Epithelial cell of proximal tubule (primary cell): ENCODE measurements around the gene SBK2. TPM values are rescaled to one million over a fixed set of nuclear protein-coding genes. Genes with fewer than 3 reads are reported as not detected.

ENCODE experiments used
- DNase-seq: peaks from one replicate; pipeline ENCODE4 v3.0.0-alpha.2; 2011; ENCODE audit warnings: low read depth
- H3K4me3 ChIP-seq: 2 replicates; pipeline ENCODE4 v1.5.1; 2011; ENCODE audit warnings: low read depth, mild to moderate bottlenecking, low read length
- total RNA-seq: library from RNA; depleted of rRNA; stranded (reverse); fragments of >200 nt; gene quantifications from 2 replicates; pipeline ENCODE4 v1.2.3, GENCODE V29; 2015
- TF ChIP-seq, protein P1 (sequence below): conservative IDR thresholded peaks from 2 replicates; pipeline ENCODE4 v1.5.1; 2012; ENCODE audit warnings: low read depth, mild to moderate bottlenecking, low read length

SBK2 gene
- total RNA-seq, 1 donor from 2014 or later = 2.9 TPM

DNA sequence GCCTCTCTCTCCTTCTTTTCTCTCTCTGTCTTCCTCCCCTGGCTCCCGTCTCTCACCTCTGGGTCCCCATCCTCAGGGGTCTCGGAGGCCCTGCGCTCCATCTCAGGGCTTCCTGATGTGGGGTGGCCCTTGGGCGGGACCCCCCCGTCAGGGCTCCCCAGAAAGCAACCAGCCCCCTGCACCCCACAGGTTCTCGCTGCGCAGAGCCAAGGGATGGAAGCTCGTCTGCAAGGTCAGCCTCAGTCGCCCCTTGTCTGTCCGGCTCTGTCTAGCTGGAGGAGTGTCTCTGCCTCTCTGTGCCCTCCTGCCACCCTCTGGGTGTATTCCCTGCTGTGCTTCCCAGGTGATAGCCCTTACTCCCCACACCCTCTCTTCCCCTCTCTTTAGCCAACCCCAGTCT lies 8.5 kb upstream of the SBK2 start, which contains the start of gene SBK3:
TSS of gene SBK3 (minus strand) at position 101 of the 400 bp plus-strand sequence. CDS start at position 101, 0 bp downstream.
- no peak for DNase-seq
- TF ChIP-seq, protein P1, sequence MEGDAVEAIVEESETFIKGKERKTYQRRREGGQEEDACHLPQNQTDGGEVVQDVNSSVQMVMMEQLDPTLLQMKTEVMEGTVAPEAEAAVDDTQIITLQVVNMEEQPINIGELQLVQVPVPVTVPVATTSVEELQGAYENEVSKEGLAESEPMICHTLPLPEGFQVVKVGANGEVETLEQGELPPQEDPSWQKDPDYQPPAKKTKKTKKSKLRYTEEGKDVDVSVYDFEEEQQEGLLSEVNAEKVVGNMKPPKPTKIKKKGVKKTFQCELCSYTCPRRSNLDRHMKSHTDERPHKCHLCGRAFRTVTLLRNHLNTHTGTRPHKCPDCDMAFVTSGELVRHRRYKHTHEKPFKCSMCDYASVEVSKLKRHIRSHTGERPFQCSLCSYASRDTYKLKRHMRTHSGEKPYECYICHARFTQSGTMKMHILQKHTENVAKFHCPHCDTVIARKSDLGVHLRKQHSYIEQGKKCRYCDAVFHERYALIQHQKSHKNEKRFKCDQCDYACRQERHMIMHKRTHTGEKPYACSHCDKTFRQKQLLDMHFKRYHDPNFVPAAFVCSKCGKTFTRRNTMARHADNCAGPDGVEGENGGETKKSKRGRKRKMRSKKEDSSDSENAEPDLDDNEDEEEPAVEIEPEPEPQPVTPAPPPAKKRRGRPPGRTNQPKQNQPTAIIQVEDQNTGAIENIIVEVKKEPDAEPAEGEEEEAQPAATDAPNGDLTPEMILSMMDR = no peak
- H3K4me3 ChIP-seq = no peak within 1 kb of the TSS

DNA sequence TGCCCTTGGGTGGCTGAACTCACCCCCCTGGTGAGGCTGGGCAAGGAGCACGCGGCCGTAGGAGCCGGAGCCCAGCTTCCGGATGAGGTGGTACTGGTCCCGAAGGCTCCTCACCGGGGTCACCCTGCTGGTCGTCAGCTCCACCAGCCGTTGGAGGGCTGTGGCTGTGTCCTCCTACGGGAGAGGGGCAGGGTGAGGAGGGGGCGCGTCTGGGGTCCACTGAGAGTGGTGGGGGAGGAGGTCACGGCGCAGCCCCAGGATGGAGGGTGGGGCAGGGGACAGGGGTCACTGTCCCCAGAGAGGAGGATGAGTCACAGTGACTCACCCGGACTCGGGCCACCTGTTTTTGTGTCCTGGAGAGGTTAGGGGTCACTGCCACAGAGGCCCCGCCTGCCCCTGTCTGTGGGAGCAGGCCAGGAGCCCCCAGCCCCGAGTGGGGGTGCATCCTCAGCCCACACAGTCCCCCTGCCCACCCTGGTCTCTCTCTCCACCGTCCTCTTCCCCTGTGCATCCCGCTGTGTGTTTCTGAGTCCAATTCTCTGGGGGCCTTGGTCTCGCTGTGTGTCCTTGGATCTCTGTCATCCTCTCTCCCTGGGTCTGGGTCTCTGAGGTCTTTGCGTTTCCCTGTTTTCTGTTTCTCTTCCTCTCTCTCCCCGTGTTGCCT lies 8.0 kb upstream of the SBK2 start:
- H3K4me3 ChIP-seq = no peak overlapping the region
- DNase-seq = no peak

GRCh38 chr19:55544014-55544413 lies 7.1 kb upstream of the SBK2 start:
- TF ChIP-seq, protein P1 = no peak
- DNase-seq = no peak
- H3K4me3 ChIP-seq = no peak overlapping the region

More for the DNA sequence above, 8.0 kb upstream of the SBK2 start:
- TF ChIP-seq, protein P1 = no peak

GRCh38 chr19:55543567-55543966 lies 6.6 kb upstream of the SBK2 start:
- DNase-seq = no peak
- TF ChIP-seq, protein P1 = no peak
- H3K4me3 ChIP-seq = no peak overlapping the region

GRCh38 chr19:55542292-55542855 lies 5.4 kb upstream of the SBK2 start:
- no peak overlapping the region for H3K4me3 ChIP-seq
- no peak for DNase-seq
- TF ChIP-seq, protein P1 = no peak

DNA sequence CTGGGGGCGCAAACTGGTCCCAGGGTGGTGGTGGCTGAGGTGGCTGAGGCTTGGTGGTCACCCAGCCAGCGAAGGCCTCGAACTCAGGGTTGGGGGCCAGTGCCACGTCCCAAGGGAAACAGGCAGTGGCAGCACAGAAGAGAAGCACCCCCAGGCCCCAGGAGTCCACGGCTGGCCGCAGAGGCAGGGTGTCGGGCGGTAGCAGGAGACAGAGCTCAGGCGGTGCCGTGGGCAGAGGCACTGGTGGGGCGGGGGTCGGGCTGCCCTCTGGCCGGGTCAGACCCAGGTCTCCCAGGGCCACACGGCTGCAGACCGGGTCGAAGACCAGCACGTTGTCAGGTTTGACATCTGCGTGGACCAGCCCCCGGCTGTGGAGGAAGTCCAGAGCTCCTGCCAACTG lies 4.2 kb upstream of the SBK2 start:
- TF ChIP-seq, protein P1 = no peak
- no peak overlapping the region for H3K4me3 ChIP-seq
- DNase-seq = no peak

GRCh38 chr19:55540619-55541018 lies 3.7 kb upstream of the SBK2 start:
- TF ChIP-seq, protein P1 = no peak
- no peak overlapping the region for H3K4me3 ChIP-seq
- no peak for DNase-seq
